Heart left ventricle (tissue), 13 donors: ENCODE data around the gene HHATL.

Experiments
- CTCF ChIP-seq, 12 donors: fragments of 200-600 bp; sonication (generic) in 4 of 12; IDR thresholded peaks; one replicate each; pipeline versions ENCODE4 v1.5.0 to v1.8.0; 2018 to 2022; ENCODE audit warnings: antibody characterized with exemption in 12 of 12, mild to moderate bottlenecking in 5 of 12
- POLR2A ChIP-seq, 2 donors: fragments of 450-650 bp; IDR thresholded peaks; one replicate each; pipeline ENCODE4 v1.6.1; 2017; ENCODE audit warnings: antibody characterized with exemption in 2 of 2, mild to moderate bottlenecking in 2 of 2, moderate library complexity in 2 of 2
- donor health status: ischemic (EF 13 %, LVEDD 7.1; RV severe dilation, severe dysfunction).
- donor health status: DM: no; HTN: yes; CAD: no.
- donor health status: DM: no; HTN: no; CAD: no.
- donor health status: ischemic (EF 25% LVEDD 6.9; RV normal size, moderate dysfunction).
- donor health status: ischemic (EF 25% LVEDD 5.7; RV mildly dilated, moderate dysfunction).
- donor health status: ischemic (EF 35%, LVEDD 5.7; RV mildly dilated, moderate dysfunction).
- donor health status: nonischemic (EF 11% LVEDD 7.7; RV severe dilation, severe dysfunction).
- donor health status: DM: yes; HTN: yes; CAD: no.
- donor health status: PGD.
- donor health status: ischemic (EF 29% LVEDD 5.4; RV normal size, mild dysfunction).
- donor health status: nonischemic (EF 23%, LVEDD 6.1; RV moderate dilation, normal function).

GRCh38 chr3:42666022-42666421 is 36.6 kb downstream of the HHATL start:
- TF ChIP-seq CTCF (IDR thresholded peaks at IDR 0.05) (no peak), POLR2A (IDR thresholded peaks at IDR 0.05) (no peak)
